ENCODE results near the gene NDUFAF8.

The NDUFAF8 gene

GRCh38 chr17:81264640-81265039 lies 25.5 kb downstream of the NDUFAF8 start:
- no peak overlapping the region for H3K27ac ChIP-seq (ENCODE audit: low read length)
- no peaks in the 10 kb centered on the region for H3K4me1 ChIP-seq (ENCODE audit: control insufficient read depth, insufficient read depth, low read length)
- no peak overlapping the region for H3K4me3 ChIP-seq (ENCODE audit: low read length)
- no peak for DNase-seq (ENCODE audit: low read depth, low spot score)
- no peaks in the 10 kb centered on the region for H3K27me3 ChIP-seq (ENCODE audit: control insufficient read depth, insufficient read depth, low read length)
- no peaks in the 10 kb centered on the region for H3K9me3 ChIP-seq (ENCODE audit: control insufficient read depth, insufficient read depth, low read length)
- H3K36me3 ChIP-seq (ENCODE audit: control insufficient read depth, insufficient read depth, low read length): peaks cover 3% of the 10 kb centered on the region; the same call in 1 of the 2 replicates
- WGBS (ENCODE audit: insufficient coverage, insufficient read length): no CpG with 5 or more reads among the region's 12 CpGs

DNA sequence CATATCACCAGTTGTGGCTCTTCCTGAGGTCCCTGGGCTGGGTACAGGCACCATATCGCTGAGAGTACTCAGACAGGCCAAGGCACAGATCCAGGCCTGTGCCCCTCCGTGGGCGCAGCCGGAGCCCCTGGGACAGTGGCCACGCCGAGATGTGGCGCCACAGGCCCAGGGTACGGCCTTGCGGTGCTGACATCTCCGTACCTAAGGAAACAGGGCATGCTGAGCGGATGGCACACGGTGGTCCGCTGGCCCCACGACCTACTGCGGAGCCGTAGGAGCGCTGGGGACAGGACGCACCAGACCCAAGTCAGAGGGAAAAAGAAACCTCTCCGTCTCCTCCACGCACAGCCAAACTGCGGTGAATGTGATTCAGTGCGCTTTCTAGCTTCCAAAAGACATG lies 26.5 kb downstream of the NDUFAF8 start:
- no peaks in the 10 kb centered on the region for H3K9me3 ChIP-seq (ENCODE audit: control insufficient read depth, insufficient read depth, low read length)
- no peak overlapping the region for H3K4me3 ChIP-seq (ENCODE audit: low read length)
- DNase-seq (ENCODE audit: low read depth, low spot score): no peak
- H3K27ac ChIP-seq (ENCODE audit: low read length): no peak overlapping the region
- WGBS (ENCODE audit: insufficient coverage, insufficient read length): no CpG with 5 or more reads among the region's 22 CpGs
- no peaks in the 10 kb centered on the region for H3K4me1 ChIP-seq (ENCODE audit: control insufficient read depth, insufficient read depth, low read length)
- no peaks in the 10 kb centered on the region; the same call in 1 of the 2 replicates for H3K36me3 ChIP-seq (ENCODE audit: control insufficient read depth, insufficient read depth, low read length)
- no peaks in the 10 kb centered on the region for H3K27me3 ChIP-seq (ENCODE audit: control insufficient read depth, insufficient read depth, low read length)

GRCh38 chr17:81267390-81268067 lies 28.4 kb downstream of the NDUFAF8 start:
- Histone ChIP-seq H3K36me3 (ENCODE audit: control insufficient read depth, insufficient read depth, low read length) (no peaks in the 10 kb centered on the region), H3K27ac (ENCODE audit: low read length) (no peak overlapping the region), H3K9me3 (ENCODE audit: control insufficient read depth, insufficient read depth, low read length) (no peaks in the 10 kb centered on the region), H3K4me1 (ENCODE audit: control insufficient read depth, insufficient read depth, low read length) (no peaks in the 10 kb centered on the region), H3K27me3 (ENCODE audit: control insufficient read depth, insufficient read depth, low read length) (no peaks in the 10 kb centered on the region), H3K4me3 (ENCODE audit: low read length) (no peak overlapping the region)
- WGBS (ENCODE audit: insufficient coverage, insufficient read length): no CpG with 5 or more reads among the region's 6 CpGs
- DNase-seq (ENCODE audit: low read depth, low spot score): no peak

GRCh38 chr17:81270279-81270678 lies 31.2 kb downstream of the NDUFAF8 start:
- Histone ChIP-seq H3K4me3 (ENCODE audit: low read length) (no peak overlapping the region), H3K4me1 (ENCODE audit: control insufficient read depth, insufficient read depth, low read length) (no peaks in the 10 kb centered on the region), H3K36me3 (ENCODE audit: control insufficient read depth, insufficient read depth, low read length) (peaks cover 4% of the 10 kb centered on the region; the same call in 1 of the 2 replicates), H3K27ac (ENCODE audit: low read length) (no peak overlapping the region), H3K27me3 (ENCODE audit: control insufficient read depth, insufficient read depth, low read length) (no peaks in the 10 kb centered on the region), H3K9me3 (ENCODE audit: control insufficient read depth, insufficient read depth, low read length) (no peaks in the 10 kb centered on the region)
- WGBS (ENCODE audit: insufficient coverage, insufficient read length): no CpG with 5 or more reads among the region's 18 CpGs
- no peak for DNase-seq (ENCODE audit: low read depth, low spot score)

- no peak overlapping the region for H3K27ac ChIP-seq (ENCODE audit: low read length)
- no CpG with 5 or more reads among the region's 12 CpGs for WGBS (ENCODE audit: insufficient coverage, insufficient read length)
- no peak for DNase-seq (ENCODE audit: low read depth, low spot score)
- no peaks in the 10 kb centered on the region for H3K9me3 ChIP-seq (ENCODE audit: control insufficient read depth, insufficient read depth, low read length)
- no peaks in the 10 kb centered on the region for H3K27me3 ChIP-seq (ENCODE audit: control insufficient read depth, insufficient read depth, low read length)
- peaks cover 7% of the 10 kb centered on the region; the same call in 1 of the 2 replicates for H3K36me3 ChIP-seq (ENCODE audit: control insufficient read depth, insufficient read depth, low read length)
- H3K4me1 ChIP-seq (ENCODE audit: control insufficient read depth, insufficient read depth, low read length): no peaks in the 10 kb centered on the region
- H3K4me3 ChIP-seq (ENCODE audit: low read length): no peak overlapping the region
These were observed 32.1 kb downstream of the NDUFAF8 start for GRCh38 chr17:81271226-81271625.

DNA sequence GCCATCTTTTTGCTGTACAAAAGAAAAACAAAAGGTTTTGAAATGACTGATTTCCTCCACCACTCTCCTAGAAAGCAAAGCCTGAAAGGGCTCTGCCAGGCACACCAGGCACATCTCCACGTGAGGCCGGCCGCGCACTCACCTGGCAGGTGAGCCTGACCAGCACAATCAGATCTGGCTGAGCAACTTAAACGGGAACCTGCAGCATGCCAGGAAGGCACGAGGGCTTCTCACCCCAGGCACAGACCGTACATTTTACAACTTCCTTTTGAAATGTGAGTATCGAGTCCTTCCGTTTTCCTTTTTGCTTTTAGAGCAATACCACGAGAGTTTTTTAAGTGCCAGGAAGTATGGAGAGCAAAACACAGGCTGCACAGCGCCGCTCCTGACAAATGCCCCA lies 33.5 kb downstream of the NDUFAF8 start:
- no peak for DNase-seq (ENCODE audit: low read depth, low spot score)
- Histone ChIP-seq H3K9me3 (ENCODE audit: control insufficient read depth, insufficient read depth, low read length) (no peaks in the 10 kb centered on the region), H3K27me3 (ENCODE audit: control insufficient read depth, insufficient read depth, low read length) (no peaks in the 10 kb centered on the region), H3K4me1 (ENCODE audit: control insufficient read depth, insufficient read depth, low read length) (no peaks in the 10 kb centered on the region), H3K4me3 (ENCODE audit: low read length) (no peak overlapping the region), H3K36me3 (ENCODE audit: control insufficient read depth, insufficient read depth, low read length) (peaks cover 7% of the 10 kb centered on the region; the same call in 1 of the 2 replicates), H3K27ac (ENCODE audit: low read length) (no peak overlapping the region)
- WGBS (ENCODE audit: insufficient coverage, insufficient read length): no CpG with 5 or more reads among the region's 12 CpGs

GRCh38 chr17:81273698-81274470 lies 34.8 kb downstream of the NDUFAF8 start:
- no peaks in the 10 kb centered on the region for H3K4me1 ChIP-seq (ENCODE audit: control insufficient read depth, insufficient read depth, low read length)
- no peak overlapping the region for H3K4me3 ChIP-seq (ENCODE audit: low read length)
- peaks cover 7% of the 10 kb centered on the region; the same call in 1 of the 2 replicates for H3K36me3 ChIP-seq (ENCODE audit: control insufficient read depth, insufficient read depth, low read length)
- no peaks in the 10 kb centered on the region for H3K27me3 ChIP-seq (ENCODE audit: control insufficient read depth, insufficient read depth, low read length)
- no CpG with 5 or more reads among the region's 31 CpGs for WGBS (ENCODE audit: insufficient coverage, insufficient read length)
- no peak overlapping the region for H3K27ac ChIP-seq (ENCODE audit: low read length)
- no peaks in the 10 kb centered on the region for H3K9me3 ChIP-seq (ENCODE audit: control insufficient read depth, insufficient read depth, low read length)
- no peak for DNase-seq (ENCODE audit: low read depth, low spot score)

DNA sequence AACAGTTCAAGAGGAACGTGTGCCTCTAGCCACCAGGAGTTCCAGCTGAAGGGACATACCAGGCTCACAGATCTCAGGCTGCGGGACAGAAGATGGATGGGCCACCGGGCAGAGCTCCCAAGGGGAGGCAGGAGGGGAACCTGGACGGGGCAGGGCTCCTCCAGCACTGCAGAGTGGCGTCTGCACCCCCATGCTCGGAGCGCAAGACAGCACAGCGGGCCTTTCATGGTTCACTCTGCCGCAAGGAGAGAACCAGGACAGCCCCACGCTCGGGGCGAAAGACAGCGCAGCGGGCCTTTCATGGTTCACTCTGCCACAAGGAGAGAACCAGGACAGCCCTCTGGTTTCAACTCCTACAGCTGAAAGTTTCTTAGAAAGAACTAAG lies 35.3 kb downstream of the NDUFAF8 start:
- H3K36me3 ChIP-seq (ENCODE audit: control insufficient read depth, insufficient read depth, low read length): peaks cover 10% of the 10 kb centered on the region
- H3K27ac ChIP-seq (ENCODE audit: low read length): no peak overlapping the region
- H3K4me3 ChIP-seq (ENCODE audit: low read length): no peak overlapping the region
- no CpG with 5 or more reads among the region's 14 CpGs for WGBS (ENCODE audit: insufficient coverage, insufficient read length)
- no peaks in the 10 kb centered on the region for H3K27me3 ChIP-seq (ENCODE audit: control insufficient read depth, insufficient read depth, low read length)
- no peaks in the 10 kb centered on the region for H3K9me3 ChIP-seq (ENCODE audit: control insufficient read depth, insufficient read depth, low read length)
- no peak for DNase-seq (ENCODE audit: low read depth, low spot score)
- no peaks in the 10 kb centered on the region for H3K4me1 ChIP-seq (ENCODE audit: control insufficient read depth, insufficient read depth, low read length)

DNA sequence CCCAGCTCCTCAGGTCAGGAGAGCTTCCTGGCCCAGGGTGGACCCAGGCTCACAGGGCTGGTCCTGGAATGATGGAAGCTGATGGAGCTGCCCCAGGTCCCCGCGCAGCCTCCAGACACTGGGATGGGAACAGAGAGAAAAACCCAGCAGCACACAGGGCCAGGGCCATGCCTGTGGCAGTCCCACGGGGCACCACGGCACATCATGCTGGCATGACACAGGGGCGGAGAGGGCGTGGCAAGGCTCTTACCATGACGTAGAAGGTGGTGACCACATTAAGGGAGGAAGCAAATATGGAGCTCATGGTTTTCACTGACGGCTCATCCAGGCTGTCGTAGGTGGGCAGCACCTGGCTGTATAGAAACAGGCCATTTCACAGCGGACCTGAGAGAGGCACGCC lies 37.7 kb downstream of the NDUFAF8 start:
- H3K4me3 ChIP-seq (ENCODE audit: low read length): no peak overlapping the region
- no peak for DNase-seq (ENCODE audit: low read depth, low spot score)
- H3K4me1 ChIP-seq (ENCODE audit: control insufficient read depth, insufficient read depth, low read length): no peaks in the 10 kb centered on the region
- H3K27ac ChIP-seq (ENCODE audit: low read length): no peak overlapping the region
- H3K9me3 ChIP-seq (ENCODE audit: control insufficient read depth, insufficient read depth, low read length): no peaks in the 10 kb centered on the region
- WGBS (ENCODE audit: insufficient coverage, insufficient read length): no CpG with 5 or more reads among the region's 11 CpGs
- H3K36me3 ChIP-seq (ENCODE audit: control insufficient read depth, insufficient read depth, low read length): peaks cover 11% of the 10 kb centered on the region
- H3K27me3 ChIP-seq (ENCODE audit: control insufficient read depth, insufficient read depth, low read length): no peaks in the 10 kb centered on the region

DNA sequence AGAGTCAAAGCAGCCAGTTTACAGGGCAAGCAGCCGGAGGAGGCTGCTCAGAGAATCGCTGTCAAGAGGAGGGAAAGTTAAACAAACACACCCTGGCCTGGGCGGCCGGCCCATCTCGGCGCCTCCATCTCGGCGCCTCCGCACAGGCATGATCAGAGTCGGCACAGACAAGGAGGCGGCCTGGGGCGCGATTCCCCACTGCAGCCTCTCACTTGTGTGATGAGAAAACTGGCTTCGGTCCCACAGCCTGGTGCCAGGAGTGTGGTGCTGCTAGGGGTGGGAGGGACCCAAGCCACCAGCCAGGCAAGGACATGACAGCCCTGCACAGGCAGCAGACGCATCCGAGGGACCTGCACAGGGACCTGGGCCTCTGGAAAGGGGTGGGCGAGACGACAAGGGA lies 38.3 kb downstream of the NDUFAF8 start:
- no peak for DNase-seq (ENCODE audit: low read depth, low spot score)
- H3K9me3 ChIP-seq (ENCODE audit: control insufficient read depth, insufficient read depth, low read length): no peaks in the 10 kb centered on the region
- H3K27ac ChIP-seq (ENCODE audit: low read length): no peak overlapping the region
- WGBS (ENCODE audit: insufficient coverage, insufficient read length): no CpG with 5 or more reads among the region's 18 CpGs
- no peaks in the 10 kb centered on the region for H3K27me3 ChIP-seq (ENCODE audit: control insufficient read depth, insufficient read depth, low read length)
- no peaks in the 10 kb centered on the region for H3K4me1 ChIP-seq (ENCODE audit: control insufficient read depth, insufficient read depth, low read length)
- H3K36me3 ChIP-seq (ENCODE audit: control insufficient read depth, insufficient read depth, low read length): peaks cover 14% of the 10 kb centered on the region
- H3K4me3 ChIP-seq (ENCODE audit: low read length): no peak overlapping the region
